ENCODE measurements around the gene HTR3E. TPM values are rescaled to one million over a fixed set of nuclear protein-coding genes. Genes with fewer than 3 reads are reported as not detected.

Gene HTR3E
- total RNA-seq, 1 donor from 2014 or later, result not detected

- no peaks in the 10 kb centered on the region for H3K9me3 Mint-ChIP-seq (ENCODE audit: unreplicated experiment)
- H3K27me3 Mint-ChIP-seq (ENCODE audit: unreplicated experiment), result peaks cover 14% of the 10 kb centered on the region
- peaks cover 40% of the 10 kb centered on the region for H3K4me1 Mint-ChIP-seq (ENCODE audit: unreplicated experiment)
Observed at GRCh38 chr3:184075901-184076300, 21.0 kb upstream of the HTR3E start.

GRCh38 chr3:184077881-184078280 lies 19.0 kb upstream of the HTR3E start:
- peaks cover 36% of the 10 kb centered on the region for H3K4me1 Mint-ChIP-seq (ENCODE audit: unreplicated experiment)

More at GRCh38 chr3:184075901-184076300, 21.0 kb upstream of the HTR3E start:
- no peak overlapping the region for H3K27ac Mint-ChIP-seq (ENCODE audit: unreplicated experiment)
- H3K36me3 Mint-ChIP-seq (ENCODE audit: unreplicated experiment), result no peaks in the 10 kb centered on the region
- DNase-seq (ENCODE audit: extremely low spot score, unreplicated experiment), result no peak
- no peak for TF ChIP-seq CTCF (IDR thresholded peaks at IDR 0.05)
- H3K4me3 Mint-ChIP-seq (ENCODE audit: unreplicated experiment), result no peak overlapping the region

GRCh38 chr3:184078851-184079250 lies 18.0 kb upstream of the HTR3E start:
- Mint-ChIP-seq H3K27ac (ENCODE audit: unreplicated experiment) (peak overlapping the region; percentile 54), H3K36me3 (ENCODE audit: unreplicated experiment) (no peaks in the 10 kb centered on the region), H3K9me3 (ENCODE audit: unreplicated experiment) (no peaks in the 10 kb centered on the region), H3K27me3 (ENCODE audit: unreplicated experiment) (no peaks in the 10 kb centered on the region), H3K4me1 (ENCODE audit: unreplicated experiment) (peaks cover 29% of the 10 kb centered on the region), H3K4me3 (ENCODE audit: unreplicated experiment) (no peak overlapping the region)
- TF ChIP-seq CTCF (IDR thresholded peaks at IDR 0.05), result no peak
- DNase-seq (ENCODE audit: extremely low spot score, unreplicated experiment), result no peak

More at GRCh38 chr3:184077881-184078280, 19.0 kb upstream of the HTR3E start:
- no peak for DNase-seq (ENCODE audit: extremely low spot score, unreplicated experiment)
- Mint-ChIP-seq H3K27me3 (ENCODE audit: unreplicated experiment) (peaks cover 7% of the 10 kb centered on the region), H3K4me3 (ENCODE audit: unreplicated experiment) (no peak overlapping the region), H3K27ac (ENCODE audit: unreplicated experiment) (no peak overlapping the region), H3K9me3 (ENCODE audit: unreplicated experiment) (no peaks in the 10 kb centered on the region), H3K36me3 (ENCODE audit: unreplicated experiment) (no peaks in the 10 kb centered on the region)
- no peak for TF ChIP-seq CTCF (IDR thresholded peaks at IDR 0.05)

- no peak for DNase-seq (ENCODE audit: extremely low spot score, unreplicated experiment)
- TF ChIP-seq CTCF (IDR thresholded peaks at IDR 0.05), result no peak
- no peaks in the 10 kb centered on the region for H3K36me3 Mint-ChIP-seq (ENCODE audit: unreplicated experiment)
- H3K4me1 Mint-ChIP-seq (ENCODE audit: unreplicated experiment), result peaks cover 25% of the 10 kb centered on the region
- H3K9me3 Mint-ChIP-seq (ENCODE audit: unreplicated experiment), result peaks cover 5% of the 10 kb centered on the region
- peaks cover 6% of the 10 kb centered on the region for H3K27me3 Mint-ChIP-seq (ENCODE audit: unreplicated experiment)
- H3K4me3 Mint-ChIP-seq (ENCODE audit: unreplicated experiment), result no peak overlapping the region
- H3K27ac Mint-ChIP-seq (ENCODE audit: unreplicated experiment), result no peak overlapping the region
Observed at GRCh38 chr3:184081116-184081830, 15.6 kb upstream of the HTR3E start.

- no peak overlapping the region for H3K4me3 Mint-ChIP-seq (ENCODE audit: unreplicated experiment)
- peaks cover 23% of the 10 kb centered on the region for H3K4me1 Mint-ChIP-seq (ENCODE audit: unreplicated experiment)
- H3K36me3 Mint-ChIP-seq (ENCODE audit: unreplicated experiment), result no peaks in the 10 kb centered on the region
- no peak for DNase-seq (ENCODE audit: extremely low spot score, unreplicated experiment)
- peaks cover 6% of the 10 kb centered on the region for H3K27me3 Mint-ChIP-seq (ENCODE audit: unreplicated experiment)
- peaks cover 5% of the 10 kb centered on the region for H3K9me3 Mint-ChIP-seq (ENCODE audit: unreplicated experiment)
- H3K27ac Mint-ChIP-seq (ENCODE audit: unreplicated experiment), result no peak overlapping the region
- no peak for TF ChIP-seq CTCF (IDR thresholded peaks at IDR 0.05)
Observed at GRCh38 chr3:184082034-184082433, 14.8 kb upstream of the HTR3E start.
